HG02870 (cell line): ENCODE results near the gene MRGPRF.

Experiments
- ATAC-seq: cut with Tn5 transposase; IDR thresholded peaks from one replicate; pipeline ENCODE4 v1.9.1; 2021; ENCODE audit warnings: mild to moderate bottlenecking, moderate library complexity; ENCODE audit not compliant: unreplicated experiment

MRGPRF gene

GRCh38 chr11:69013009-69013951, at the start of gene MRGPRF:
MRGPRF (minus strand) TSS chr11:69013246; CDS start chr11:69009901, 3,345 bp downstream.
- ATAC-seq = no peak

GRCh38 chr11:69062169-69062855, 49.3 kb upstream of the MRGPRF start:
- no peak for ATAC-seq

GRCh38 chr11:69061713-69062053, 48.6 kb upstream of the MRGPRF start:
- no peak for ATAC-seq

GRCh38 chr11:69060806-69061712, 48.0 kb upstream of the MRGPRF start:
- ATAC-seq = no peak

- ATAC-seq = no peak
Measured at GRCh38 chr11:69059985-69060384, 46.9 kb upstream of the MRGPRF start.

- no peak for ATAC-seq
Measured at GRCh38 chr11:69059429-69059828, 46.4 kb upstream of the MRGPRF start.

DNA sequence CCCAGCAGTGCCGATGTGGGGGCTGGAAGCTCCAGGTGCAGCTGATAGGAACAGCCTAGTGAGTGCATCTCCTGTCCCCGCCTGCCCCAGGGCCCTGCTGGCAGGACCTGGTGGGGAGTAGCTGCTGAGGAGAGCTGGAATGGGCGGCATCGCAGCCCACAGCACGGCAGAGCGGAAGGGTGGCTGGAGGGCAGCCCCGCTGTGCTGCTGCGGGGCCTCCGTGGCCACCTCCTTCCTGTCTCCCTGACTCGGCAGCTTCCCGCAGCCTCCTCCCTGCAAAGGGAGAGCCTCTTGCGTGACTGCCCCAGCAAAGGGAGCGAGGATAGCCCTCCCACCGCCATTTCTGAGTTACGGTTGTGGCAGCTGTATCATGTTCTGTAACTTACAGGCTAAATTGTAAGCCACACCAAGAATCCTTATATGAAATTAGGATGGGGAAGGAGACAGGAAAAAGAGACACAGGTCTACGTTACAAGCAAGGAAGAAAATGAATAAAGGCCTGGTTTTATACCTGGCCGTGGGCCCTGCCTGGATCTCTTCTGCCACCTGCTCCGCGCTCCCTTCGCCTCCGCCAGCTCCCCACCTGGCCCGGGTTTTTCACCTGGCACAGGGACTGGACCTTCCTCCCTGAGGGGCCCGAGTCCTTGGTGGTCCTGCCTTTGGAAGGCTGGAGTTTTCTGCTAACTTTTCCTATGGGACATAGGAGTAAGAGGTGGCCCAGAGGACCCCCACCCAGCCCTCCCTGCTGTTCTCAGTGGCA, 45.6 kb upstream of the MRGPRF start:
- ATAC-seq = no peak

DNA sequence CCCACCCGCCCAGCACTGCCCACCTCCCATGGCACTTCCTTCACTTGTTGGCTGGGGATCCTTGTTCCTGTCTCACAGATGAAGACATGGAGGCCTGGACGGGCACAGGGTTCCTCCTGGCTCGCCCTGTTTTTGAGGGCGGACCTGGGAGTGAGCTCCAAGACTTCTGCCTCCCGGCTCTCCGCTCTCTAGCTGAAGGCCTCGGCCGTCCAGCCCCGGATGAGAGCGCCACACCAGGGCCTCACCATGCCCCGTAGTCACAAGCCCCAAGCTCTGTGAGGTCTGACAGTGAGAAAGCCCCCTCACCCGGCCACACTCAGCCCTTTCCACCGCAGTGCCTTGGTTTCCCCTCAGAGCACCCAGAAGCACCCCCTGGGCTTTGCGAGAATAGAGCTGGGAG, 44.8 kb upstream of the MRGPRF start:
- no peak for ATAC-seq

- ATAC-seq = no peak
Measured at GRCh38 chr11:69057236-69057635, 44.2 kb upstream of the MRGPRF start.

GRCh38 chr11:69055598-69056516, 42.8 kb upstream of the MRGPRF start:
- peak; percentile 75 for ATAC-seq

- ATAC-seq = no peak
Measured at GRCh38 chr11:69055212-69055586, 42.2 kb upstream of the MRGPRF start.

GRCh38 chr11:69054397-69055211, 41.6 kb upstream of the MRGPRF start:
- ATAC-seq = no peak

GRCh38 chr11:69053546-69054396, 40.7 kb upstream of the MRGPRF start:
- ATAC-seq = no peak

DNA sequence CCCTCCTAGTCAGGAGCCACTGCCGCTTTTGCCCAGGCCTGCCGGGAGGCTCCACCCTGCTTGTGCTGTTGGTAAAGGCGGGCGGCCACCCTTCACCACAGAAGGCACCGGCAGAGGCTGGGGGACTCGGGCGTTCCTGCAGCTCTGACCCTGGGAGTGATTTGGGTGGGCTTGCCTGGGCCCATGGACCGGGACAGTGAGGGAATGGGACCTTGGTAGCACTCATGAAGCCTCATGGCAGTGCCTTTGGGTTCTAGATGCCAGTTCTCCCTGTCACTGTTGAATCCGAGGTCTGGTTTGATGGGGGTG, 40.1 kb upstream of the MRGPRF start:
- ATAC-seq = no peak

DNA sequence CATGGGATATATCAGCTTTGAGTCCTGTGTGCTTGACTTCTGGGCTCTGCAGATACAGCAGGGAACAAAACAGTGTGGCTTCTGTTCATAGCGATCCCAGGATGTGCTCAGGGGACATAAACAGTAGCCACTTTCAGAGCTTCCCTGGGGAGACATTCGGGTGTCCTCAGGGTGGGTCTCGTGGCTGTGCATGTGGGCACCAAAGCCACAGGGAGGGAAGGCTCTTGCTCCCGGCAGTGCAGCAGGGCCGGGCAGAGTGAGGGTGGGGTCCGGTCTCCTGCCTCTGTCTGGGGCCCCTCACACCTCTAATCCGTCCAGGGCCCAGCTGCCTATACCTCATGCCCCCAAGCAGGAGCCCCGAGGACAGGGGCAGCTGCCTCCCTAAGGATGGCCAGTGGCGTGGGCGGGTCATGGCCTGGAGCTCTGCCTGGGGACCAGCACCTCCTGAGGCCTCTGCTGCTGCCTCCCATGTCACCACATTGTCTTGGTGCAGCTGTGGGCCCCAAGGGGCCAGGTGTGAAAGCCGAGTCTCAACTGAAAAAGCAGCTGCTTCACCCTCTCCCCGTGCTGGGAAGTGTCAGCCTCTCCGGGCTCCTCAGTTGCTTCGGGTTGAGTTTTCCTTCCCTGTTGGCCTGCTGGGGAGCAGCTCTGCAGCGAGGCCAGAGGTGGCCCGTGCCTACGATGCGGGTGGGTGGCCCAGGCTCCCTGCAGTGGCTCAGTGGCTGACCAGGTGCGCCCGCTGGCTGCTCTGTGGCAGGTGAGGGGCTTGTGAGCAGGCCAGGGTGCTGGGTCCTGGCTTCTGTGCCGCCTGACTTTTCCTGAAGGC, 39.5 kb upstream of the MRGPRF start:
- no peak for ATAC-seq

DNA sequence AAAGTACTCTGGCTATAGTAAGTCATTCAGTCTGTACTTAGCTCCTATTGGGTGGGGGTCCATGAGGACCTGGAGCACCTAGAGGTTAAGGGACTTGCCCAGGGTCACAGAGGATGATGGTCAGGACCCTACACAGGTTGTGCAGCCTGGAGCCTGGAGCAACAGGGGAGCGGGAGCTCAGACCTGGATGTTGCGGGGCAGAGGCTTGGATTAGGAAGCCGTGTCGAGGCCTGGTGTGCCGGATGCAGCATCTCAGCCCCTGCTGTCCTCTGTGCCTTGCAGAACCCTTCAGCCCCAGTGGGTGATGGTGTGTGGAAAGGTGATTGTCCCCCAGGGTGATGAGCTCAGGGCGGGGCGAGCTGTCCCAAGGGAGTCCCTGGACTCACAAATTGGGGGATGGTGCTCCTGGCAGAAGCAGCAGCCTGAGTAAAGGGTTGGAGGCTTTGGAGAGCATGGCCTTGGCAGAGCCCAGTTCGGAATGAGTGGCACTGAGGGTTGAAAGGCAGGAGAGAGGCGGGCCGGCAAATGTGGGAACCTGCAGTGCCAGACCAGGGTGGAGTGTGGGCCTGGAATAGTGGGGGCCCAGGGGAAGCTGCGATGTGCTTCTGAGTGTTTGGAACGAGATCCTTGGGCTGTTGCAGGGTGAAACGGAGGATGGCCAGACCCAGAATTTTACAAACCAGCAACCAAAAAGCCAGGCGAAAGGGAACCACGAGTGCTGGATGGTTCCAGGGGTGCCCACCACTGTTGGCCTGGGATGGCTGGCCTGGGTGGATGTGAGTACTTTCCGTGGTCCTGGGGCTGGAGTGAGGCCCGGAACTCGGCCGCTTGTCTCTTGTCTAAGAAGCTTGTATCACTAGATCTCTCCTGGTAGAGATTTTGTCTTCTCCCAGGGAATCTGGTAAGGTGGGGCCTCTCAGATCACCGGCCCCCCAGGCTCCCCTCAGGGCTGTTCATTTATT, 38.6 kb upstream of the MRGPRF start:
- ATAC-seq = no peak
